HG03175 (cell line): ENCODE measurements around the gene LLGL1.

ENCODE experiments used
- ATAC-seq: cut with Tn5 transposase; IDR thresholded peaks from one replicate; pipeline ENCODE4 v1.9.1; 2021; ENCODE audit warnings: mild to moderate bottlenecking, moderate library complexity; ENCODE audit not compliant: unreplicated experiment

The LLGL1 gene

GRCh38 chr17:18225121-18225641 lies at the start of gene LLGL1:
Gene LLGL1 (plus strand): TSS chr17:18225635. CDS start chr17:18225683, 48 bp downstream.
- peak; percentile 84 for ATAC-seq

GRCh38 chr17:18176176-18176575 lies 49.3 kb upstream of the LLGL1 start:
- ATAC-seq: no peak

- no peak for ATAC-seq
Measured at GRCh38 chr17:18177133-18177532, 48.3 kb upstream of the LLGL1 start.

GRCh38 chr17:18177722-18178121 lies 47.7 kb upstream of the LLGL1 start:
- ATAC-seq: no peak

GRCh38 chr17:18179196-18179595 lies 46.2 kb upstream of the LLGL1 start:
- no peak for ATAC-seq

- no peak for ATAC-seq
Measured at GRCh38 chr17:18179804-18180203, 45.6 kb upstream of the LLGL1 start.

GRCh38 chr17:18181358-18181757 lies 44.1 kb upstream of the LLGL1 start:
- ATAC-seq: no peak

- ATAC-seq: no peak
Measured at GRCh38 chr17:18182110-18182977, 43.1 kb upstream of the LLGL1 start.

GRCh38 chr17:18182978-18183333 lies 42.5 kb upstream of the LLGL1 start:
- peak; percentile 40 for ATAC-seq

GRCh38 chr17:18183334-18184142 lies 41.9 kb upstream of the LLGL1 start, which contains the start of gene ALKBH5:
Gene ALKBH5 (plus strand): TSS chr17:18183828. CDS start chr17:18184244, 416 bp downstream.
- ATAC-seq: peak; percentile 85

GRCh38 chr17:18184143-18185031 lies 41.0 kb upstream of the LLGL1 start:
- ATAC-seq: peak; percentile 4

- ATAC-seq: no peak
Measured at GRCh38 chr17:18185391-18185790, 40.0 kb upstream of the LLGL1 start.

- no peak for ATAC-seq
Measured at GRCh38 chr17:18185832-18186626, 39.4 kb upstream of the LLGL1 start.

- ATAC-seq: no peak
Measured at GRCh38 chr17:18186627-18186982, 38.8 kb upstream of the LLGL1 start.

GRCh38 chr17:18187226-18187625 lies 38.2 kb upstream of the LLGL1 start:
- ATAC-seq: no peak

GRCh38 chr17:18187821-18188761 lies 37.3 kb upstream of the LLGL1 start:
- no peak for ATAC-seq

- ATAC-seq: no peak
Measured at GRCh38 chr17:18190628-18191235, 34.7 kb upstream of the LLGL1 start.

GRCh38 chr17:18191236-18191667 lies 34.2 kb upstream of the LLGL1 start:
- ATAC-seq: no peak
